Stimulated activated CD8-positive, alpha-beta memory T cell treated with anti-CD3 and anti-CD28 coated beads, Interleukin-7, amount 100 ng/mL, for 1 hour (primary cell): Measurements from ENCODE around the gene ERG.

Experiments used
- DNase-seq, 2 donors: peaks; one replicate each; pipeline ENCODE4 v3.0.0-alpha.2; 2020; ENCODE audit warnings: low read depth in 2 of 2

Gene ERG

DNA sequence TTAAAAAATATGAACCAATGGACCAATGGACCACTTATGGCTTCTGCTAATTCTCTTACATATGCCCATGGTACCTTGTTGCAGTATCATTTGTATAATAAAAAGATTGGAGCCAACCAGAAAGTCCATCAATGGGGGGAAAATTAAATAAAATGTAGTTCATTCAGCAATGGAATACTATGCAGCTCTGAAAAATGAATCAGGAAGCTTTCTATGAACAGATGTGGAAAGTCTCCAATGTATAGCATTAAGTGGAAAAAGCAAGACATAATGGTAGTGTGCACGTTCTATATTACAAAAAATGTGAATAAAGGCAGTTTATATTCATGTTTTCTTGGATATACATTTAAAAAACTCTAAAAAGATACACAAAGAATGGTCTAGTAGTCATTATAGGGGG is 140.2 kb downstream of the ERG start:
- DNase-seq = no peak

DNA sequence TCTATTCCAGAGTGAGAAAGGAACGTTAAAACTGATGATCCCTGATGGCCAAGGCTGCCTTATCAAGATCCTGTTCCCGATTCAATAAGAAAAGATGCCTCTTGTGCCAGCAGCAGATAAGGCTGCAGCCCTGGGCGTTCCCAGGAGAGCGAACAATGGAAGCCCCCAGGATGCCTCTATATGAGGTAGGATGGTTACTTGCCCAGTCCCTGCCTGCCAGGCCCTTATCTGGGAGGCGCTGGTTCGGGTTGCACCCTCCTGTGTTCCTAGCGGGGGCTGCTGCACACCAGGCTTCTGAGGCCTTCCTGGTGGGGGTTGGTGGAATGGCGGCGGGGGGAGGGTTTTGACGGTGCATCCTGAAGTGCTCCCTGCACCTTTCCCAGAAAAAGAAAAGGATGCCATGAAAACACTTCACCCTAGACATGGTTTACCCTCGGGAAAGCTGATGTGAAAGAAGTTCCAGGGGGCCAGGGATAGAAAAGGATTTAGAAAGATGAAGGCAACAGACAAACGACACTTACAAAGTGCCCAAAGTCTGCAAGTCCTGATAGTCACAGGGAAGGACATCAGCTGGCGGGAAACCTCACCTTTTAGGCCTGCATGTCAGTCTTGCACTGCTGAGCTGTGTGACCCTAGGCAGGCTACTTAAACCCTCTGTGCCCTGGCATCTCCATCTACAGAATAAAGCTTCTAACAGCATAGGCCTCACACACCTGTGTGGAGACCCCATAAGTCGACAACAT is 141.2 kb downstream of the ERG start:
- no peak for DNase-seq

DNA sequence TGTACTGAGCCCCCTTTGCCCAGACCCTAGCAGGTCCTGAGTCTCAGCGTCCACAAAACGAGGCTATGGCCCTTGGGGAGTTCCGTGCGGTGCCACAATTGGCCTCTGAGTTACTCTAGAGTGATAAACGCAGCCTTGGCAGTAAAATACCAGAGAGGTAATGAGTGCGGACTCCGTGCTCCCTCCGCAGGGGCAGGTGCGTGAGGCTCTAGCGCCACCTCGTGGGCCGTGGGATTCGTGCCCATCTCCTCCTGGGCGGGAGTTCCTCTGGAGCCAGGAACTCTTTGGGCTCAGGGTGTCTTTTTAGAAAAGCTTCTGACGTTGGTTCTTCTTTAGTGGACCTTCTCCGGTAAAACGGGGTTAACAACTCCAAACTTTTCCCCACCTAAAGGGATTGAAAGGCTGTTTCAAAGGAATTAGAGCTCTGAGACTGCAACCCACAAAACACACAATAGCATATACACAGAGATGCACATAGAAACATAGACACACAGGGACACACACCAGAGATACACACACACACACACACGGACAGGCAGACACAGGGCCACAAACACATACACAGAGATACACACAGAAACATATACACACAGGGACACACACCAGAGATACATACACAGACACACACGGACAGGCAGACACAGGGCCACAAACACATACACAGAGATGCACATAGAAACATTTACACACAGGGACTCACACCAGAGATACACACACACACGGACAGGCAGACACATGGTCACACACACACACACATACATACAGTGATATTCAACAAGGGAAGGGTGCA is 142.1 kb downstream of the ERG start:
- DNase-seq = peak; percentile 18 to 44

DNA sequence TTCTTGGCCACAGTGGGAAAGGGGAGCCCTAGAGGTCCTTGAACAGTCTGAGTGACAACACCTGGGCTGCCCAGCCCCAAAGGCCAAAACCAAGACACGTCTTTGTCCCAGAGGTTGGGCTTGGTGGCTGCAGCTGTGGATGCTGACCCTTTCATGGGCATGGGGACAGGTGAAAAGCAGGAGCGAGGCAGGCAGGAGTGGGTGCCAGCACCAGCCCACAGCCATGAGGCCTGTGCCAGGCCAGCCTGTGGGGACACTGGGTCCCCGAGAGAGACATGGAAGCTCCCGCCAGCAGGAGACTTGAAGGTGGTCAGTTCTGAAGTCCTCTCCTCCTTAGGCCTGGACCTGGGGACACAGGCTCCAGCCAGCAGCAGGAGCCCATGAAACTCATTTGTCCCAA is 142.9 kb downstream of the ERG start:
- no peak for DNase-seq

DNA sequence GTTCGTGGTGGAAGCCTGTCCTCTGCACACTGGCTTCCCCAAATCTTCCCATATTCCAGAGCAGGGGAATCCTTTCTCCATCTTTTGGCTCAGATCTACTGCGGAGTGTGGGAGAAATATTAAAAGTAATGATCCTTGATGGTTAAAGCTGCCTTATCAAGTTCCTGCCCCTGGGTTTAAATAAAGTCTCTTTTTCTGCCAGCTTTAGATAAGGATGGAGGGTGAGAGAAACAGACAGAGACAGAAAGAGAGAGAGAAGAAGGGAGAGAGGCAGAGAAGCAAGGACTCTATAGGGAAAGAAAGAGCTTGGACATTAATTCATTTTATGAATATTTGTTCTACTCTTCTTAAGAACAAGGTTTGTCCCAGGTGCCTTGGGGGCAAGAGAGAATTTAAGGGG is 143.5 kb downstream of the ERG start:
- no peak for DNase-seq

DNA sequence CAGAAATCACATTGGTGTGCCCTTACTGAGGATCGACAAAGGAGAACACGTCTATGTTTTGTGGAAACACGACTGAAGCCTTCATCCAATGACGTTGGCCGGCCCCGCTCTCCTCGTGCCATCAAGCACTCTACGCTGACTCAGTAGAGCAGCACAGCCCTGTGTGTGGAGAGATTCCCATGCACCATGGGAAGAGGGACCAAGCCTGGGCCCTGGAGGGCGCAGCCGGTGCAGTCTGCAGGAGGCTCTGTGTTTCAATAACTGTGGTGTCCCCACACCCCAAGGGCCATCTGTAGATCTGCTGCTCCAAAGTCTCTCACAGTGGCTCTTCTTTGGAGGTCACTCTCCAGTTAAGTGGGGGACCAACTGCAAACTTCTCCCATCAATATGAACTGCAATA is 144.0 kb downstream of the ERG start:
- DNase-seq = no peak

DNA sequence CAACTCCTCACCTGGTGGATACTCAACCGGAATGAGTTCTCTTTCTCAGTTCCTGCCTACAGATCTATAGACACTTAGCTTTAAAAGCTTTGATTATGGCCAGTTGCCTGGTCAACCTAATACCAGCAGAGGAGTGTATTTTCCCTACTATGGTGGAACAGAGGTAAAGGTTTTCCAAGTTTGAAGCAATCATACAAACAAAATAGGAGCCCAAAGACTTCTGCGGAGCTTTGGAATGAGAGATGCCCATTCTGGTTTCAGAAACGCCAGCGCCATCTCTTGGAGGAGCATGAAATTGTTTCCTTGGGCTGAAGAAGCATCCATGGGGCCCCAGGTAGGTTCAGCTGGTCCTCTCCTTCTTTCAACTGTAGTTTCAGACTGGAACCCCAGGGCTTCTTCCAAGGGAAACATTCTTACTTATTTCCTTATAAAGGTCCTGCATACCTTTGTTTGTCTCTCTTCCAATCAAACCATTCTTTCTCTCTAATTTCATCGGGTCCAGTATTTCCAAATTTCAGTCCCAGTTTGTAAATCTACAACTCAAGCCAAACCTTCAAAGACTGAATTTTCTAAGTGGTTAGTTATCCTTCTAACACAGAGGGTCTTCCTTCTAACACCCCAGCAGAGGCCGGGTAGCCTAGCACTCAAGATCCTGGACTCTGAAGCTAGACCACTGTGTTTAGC is 145.6 kb downstream of the ERG start:
- DNase-seq = no peak

DNA sequence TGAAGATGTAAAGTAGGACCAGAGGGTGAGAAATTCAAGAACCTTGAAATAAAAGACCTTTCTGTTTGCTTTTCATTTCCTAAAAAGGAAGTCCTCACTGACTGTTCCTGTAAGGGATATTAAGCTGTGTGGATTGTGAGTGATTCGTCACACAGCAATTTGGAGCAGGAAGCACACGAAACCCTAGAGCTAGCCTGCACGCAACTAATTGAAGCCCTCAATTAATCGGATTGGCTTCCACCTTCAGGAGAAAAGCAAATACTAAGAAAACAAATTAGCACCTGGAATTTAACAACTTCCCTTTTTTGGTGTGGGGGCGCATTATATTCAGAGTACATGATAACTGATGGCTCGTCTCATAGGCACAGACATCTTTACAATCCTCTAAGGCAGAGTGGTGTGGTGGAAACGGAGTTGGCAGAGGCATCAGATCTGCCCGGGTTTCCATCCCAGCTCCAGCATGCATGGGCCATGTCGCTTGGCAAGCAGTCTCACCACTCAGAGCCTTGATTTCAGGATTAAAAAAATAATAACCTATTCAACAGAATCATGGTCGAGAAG is 146.2 kb downstream of the ERG start:
- DNase-seq = no peak

DNA sequence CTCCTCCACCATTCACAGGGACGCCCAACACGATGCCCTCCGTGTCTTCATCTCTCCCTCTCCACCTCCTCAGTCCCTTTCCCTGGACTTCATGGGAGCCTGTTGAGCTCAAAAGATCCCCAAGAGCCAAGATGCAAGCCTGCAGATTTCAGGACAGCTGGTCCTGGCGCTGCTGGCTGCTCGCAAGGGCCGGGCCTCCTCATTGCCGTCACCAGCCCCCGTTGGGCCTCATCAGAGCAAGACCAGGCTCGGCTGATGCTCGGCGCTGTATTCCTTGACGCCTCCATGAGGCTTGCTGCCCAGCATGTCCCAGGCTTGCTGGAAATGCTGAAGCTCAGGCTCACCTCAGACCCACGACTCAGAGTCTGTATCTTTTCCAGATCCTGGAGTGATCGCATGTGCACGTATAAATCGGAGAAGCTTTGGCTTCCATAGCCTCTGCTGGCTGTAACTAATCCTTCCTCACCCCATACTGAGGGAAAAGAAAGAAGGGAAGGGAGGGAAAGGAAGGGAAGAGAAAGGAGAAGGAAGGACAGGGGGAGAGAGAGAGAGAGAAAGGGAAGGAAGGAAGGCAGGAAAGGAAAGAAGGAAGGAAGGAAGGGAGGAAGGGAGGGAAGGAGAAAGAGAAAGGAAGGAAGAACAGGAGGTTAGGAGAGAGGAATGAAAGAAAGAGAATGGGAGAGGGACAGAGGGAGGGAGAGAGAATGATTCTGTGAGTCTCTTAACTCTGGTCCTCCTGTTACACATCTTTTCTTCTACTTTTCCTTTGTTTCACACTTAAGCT is 146.9 kb downstream of the ERG start:
- no peak for DNase-seq

DNA sequence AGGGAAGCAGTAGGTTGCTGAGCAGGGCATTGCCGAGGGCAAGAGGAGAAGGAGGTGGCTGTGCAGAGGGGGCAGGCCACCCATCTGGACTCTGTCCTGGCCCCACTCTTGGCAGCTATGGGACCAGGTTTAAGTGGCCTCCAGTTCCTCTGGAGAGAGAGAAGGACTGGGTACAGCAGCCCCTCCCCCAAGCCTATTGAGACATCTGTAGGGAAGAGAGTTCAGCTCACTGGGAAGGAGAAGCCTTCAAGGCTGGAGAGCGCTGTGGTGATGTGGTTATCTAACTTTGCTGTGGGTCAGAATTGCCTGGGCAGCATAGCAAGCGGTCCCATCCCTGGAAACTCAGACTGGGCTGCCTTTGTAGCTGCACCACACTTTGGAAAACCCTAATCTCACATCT is 147.6 kb downstream of the ERG start:
- no peak for DNase-seq

DNA sequence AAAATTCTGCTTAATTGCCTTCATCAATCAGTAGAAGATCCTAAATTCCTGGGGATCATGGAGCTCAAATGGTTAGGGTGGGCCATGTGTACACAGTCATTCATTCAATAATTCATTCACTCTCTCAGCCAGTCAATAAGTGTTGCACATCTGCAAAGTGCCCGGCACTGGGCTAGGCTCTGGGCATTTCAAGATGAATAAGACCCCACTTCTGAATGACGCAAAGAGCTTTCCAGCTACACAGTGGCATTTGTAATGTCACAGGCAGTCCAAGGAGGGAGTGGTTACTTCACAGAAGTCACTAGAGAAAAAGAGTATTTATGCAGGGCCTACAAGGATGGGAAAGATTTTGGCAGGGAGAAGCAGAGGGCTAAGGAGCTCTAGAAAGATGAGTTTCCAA is 148.3 kb downstream of the ERG start:
- DNase-seq = no peak

DNA sequence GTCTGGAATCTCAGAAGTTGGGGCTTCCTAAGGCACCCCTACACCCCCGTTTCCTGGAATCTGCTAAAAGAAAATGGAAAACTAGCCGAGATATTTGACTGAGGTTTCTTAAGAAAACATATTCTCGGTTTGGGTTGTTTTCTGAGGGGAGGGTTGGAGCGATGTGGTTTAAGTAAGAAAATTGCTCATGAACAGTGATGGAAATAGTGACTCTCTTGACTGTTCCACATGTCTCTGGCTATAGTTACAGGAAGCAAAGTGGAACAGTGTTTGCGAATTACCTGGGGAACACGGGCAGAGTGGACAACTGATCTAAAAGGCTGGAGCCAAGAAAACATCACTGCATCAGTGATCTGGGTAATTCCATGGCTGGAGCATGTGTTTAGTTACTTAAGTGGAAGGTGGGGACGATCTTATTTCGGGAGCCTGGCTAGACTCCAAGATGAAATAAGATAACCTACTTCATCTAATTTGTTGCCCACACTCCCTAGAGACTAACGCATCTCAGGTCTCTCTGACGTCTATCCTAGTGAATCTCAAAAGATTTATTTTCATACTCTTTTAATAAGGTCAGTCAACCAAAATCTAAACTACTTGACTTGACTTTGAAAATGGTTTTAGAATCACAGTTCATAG is 149.0 kb downstream of the ERG start:
- no peak for DNase-seq

DNA sequence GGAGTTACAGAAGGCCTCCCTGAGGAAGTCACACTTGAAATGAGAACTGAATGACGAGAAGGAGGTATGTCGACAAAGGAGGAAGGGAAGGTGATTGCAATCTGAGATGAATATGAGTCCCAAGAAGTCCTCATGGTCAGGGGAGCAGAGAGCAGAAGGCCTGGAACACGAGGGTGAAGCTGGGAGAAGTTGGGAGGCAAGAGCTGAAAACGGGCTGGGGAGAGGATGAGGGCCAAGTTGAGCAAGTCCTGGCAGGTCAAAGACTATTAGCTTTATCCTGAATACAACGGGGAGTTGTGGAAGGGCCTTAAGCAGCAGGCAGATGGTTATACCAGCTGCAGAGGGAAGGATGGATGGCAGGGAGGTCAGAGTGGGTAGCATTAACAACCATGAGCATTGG is 152.0 kb downstream of the ERG start:
- no peak for DNase-seq

DNA sequence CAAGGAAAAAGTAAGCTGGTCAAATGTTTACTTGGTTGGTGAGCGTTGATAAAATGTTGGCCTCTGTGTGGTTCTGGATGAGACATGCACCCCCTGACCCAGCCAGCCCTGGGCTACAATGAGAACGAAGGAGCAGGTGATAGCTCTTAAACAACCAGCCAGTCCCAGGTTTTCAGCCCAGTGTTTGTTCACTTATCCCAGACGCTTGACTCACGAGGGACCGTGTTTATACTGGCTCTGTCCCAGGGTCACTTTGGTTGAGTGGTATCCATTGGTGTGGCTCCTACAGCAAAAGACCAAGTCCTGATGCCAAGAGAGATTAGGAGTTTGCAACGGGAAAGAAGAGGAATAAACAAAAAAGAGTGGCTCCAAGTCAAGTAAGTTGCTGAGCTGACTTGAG is 154.6 kb downstream of the ERG start:
- no peak for DNase-seq

DNA sequence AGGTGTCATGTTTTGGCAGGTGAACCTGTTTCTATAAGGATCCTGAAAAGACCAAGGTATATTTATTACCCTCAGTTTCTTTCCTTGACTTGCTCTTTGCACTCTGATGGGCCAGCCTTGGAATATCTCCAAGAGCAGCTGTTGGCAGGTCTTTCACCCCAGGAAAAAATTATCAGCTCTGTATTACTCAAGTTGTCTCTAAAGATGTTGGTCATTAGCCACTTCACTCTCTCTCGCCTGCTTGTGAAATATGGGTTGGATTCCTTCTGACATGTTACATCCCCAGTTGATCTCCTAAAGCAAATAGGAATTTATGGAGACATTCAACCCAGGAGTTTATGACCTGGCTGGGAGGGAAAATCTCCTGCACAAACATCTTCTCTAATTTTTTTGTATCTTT is 155.5 kb downstream of the ERG start:
- no peak for DNase-seq

DNA sequence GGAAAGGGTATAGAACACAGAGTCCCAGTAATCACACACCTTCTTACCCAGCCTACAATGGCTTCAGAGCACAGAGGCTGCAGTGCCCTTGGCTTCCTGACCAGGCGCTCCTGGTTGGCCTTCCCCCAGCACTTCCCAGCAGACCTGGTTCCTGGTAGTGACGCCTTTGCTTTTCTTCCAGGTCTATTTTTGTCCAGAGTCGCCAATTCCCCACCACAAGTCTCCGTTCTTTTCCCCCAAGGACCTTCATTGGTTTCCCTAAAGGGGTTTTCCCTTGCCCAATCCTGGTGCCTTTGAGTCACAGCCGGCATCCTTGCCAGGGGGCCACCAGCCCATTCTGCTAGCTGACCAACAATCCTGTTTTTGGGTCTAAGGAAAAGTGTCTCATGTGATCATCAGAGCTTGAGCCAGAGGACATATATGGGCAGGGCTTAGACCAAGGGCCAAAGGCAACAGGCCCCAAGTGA is 156.7 kb downstream of the ERG start:
- DNase-seq = no peak

DNA sequence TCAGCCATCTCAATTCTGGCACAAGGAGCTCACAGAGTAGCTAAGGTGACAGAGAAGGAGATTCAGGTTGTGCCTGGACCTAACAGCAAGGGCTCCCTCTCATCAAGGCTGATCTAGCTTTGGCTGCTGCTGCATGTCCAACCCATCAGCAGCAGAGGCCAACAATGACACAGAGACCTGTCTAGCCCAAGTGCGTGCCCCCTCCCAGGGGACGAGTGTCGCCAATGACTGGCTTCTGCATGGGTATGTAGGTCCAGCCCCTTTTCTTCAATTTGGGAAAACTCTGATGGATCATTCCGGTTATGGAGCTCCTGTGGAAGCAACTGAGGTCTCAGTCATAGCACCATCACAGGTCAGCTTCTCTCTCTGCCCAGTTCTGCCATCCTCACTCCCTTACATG is 158.1 kb downstream of the ERG start:
- no peak for DNase-seq

DNA sequence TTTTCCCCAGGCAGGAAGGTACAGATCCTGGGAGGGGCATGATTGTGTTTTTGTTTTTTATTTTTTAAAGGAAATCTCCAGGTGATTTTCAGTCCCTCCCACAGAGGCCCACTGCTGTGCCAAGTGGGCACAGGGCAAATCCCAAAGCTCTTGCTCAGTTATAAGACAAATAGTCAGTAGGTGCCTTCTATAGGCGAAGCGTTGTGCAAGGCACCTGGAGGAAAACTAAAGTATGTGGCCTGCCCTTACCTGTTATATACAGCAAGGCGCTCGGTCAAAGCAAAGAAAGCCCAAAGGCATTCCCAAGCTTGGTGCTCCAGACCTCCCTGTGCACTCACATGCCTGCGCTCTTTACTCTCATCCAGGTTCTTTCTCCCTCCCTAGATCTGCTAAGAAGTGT is 160.5 kb downstream of the ERG start:
- no peak for DNase-seq

DNA sequence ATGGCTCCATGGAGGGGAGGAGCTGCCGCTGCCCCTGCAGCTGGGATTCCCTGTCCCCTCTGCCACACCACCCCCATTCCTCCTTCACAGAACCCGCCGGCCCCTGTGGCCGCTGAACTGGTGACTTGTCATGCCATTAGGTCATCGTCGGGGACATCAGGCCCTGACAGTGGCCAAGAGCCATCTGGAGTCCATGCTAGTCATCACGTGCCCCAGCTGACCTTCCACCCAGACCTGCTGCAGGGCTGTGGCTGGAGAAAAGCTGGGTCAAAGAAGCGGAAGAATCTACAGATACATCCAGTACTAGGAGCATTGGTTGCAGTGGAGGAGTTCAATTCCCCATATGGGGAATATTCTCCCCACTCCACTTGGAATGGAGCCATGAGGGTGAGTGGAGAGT is 163.4 kb downstream of the ERG start:
- DNase-seq = no peak

DNA sequence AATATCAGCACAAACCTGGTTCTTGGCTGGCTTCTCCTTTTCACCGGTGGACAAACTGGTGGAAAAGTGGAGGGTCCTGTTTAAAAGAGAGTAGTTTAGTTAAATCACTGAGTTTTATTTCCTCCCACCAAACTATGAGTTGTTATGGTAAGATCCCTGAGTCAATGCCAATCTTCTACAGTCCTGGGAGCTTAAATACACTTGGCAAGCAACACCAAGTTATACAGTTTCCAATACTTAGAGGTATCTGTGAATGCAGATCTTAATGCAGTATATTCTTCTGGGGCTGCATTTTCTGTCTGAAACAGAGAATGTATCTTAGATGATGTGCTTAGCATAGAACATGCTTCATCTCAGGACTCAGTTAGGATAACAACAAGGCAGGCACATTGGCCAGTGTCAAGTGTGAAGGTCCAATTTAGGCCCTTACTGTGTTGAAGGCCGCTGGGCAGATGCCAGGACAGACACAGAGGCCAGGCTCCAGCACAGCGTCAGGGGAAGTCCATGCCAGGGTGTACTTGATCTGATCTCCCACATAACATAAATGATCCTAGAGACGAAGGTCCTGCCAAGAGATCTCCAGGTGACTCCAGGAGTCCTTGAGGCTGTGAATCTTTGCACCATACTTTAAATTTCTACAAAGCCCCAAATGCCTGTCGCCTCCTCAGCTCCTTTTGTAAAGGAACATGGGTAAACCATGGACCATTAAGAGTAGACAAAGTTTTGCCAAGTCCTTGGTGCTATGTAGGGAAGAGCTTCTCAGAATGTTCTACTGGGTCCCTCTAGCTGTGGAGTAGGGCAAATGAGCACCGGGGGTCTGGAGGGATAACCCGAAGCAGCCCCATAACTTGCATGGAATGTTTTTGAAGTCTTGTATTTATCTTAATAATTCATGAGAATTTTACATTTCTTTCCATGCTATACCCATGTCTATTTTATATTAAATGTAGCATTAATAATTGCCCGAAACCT is 164.7 kb downstream of the ERG start:
- DNase-seq = no peak
